HG02981 (cell line): Measurements from ENCODE around the gene MTHFD2.
"Not testable (repeated sequence)": the region's sequence is repeated elsewhere in the genome, so short reads cannot be mapped to it uniquely, and the experiment has no call there.

Source experiments
- ATAC-seq: cut with Tn5 transposase; IDR thresholded peaks from one replicate; pipeline ENCODE4 v1.9.1; 2021; ENCODE audit warnings: mild to moderate bottlenecking, moderate library complexity; ENCODE audit not compliant: unreplicated experiment

The MTHFD2 gene

GRCh38 chr2:74198461-74199274 is at the start of gene MTHFD2:
Gene MTHFD2 (plus strand): TSS chr2:74198615. CDS start chr2:74198642, 27 bp downstream.
- ATAC-seq: peak; percentile 90

- no peak for ATAC-seq
These were observed 49.2 kb upstream of the MTHFD2 start for GRCh38 chr2:74149247-74149525.

DNA sequence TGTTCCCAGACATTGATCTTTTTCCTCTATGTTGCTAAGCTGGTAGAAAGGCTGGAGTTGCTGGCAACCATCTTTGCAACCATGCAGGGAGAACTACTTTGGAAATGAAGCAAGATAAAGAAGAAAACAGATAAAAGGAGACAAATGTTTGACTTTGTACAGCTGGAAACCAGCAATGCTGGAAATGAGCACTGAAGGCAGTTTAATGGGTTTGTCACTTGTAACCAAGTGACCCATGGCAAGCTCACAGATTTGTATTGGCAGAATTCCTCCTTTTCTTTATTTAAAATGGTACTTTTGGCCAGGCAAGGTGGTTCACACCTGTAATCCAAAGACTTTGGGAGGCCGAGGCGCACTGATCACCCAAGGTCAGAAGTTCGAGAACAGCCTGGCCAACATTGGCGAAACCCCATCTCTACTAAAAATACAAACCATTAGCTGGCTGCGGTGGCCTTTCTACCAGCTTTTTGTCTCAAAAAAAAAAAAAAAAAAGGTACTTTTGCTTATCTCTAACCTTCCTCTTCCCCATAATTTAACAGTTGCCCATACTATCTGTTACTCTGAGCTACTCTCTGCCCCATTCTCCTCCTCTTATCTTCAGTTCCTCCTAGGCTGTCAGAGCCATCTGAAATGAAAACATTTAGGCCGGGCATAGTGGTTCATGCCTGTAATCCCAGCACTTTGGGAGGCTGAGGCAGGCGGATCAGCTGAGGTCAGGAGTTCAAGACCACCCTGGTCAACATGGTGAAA is 48.7 kb upstream of the MTHFD2 start:
- ATAC-seq: no peak

GRCh38 chr2:74152954-74153353 is 45.5 kb upstream of the MTHFD2 start:
- no peak for ATAC-seq

- ATAC-seq: no peak
These were observed 42.6 kb upstream of the MTHFD2 start for GRCh38 chr2:74155830-74156229.

GRCh38 chr2:74162951-74163350 is 35.5 kb upstream of the MTHFD2 start:
- ATAC-seq: no peak

DNA sequence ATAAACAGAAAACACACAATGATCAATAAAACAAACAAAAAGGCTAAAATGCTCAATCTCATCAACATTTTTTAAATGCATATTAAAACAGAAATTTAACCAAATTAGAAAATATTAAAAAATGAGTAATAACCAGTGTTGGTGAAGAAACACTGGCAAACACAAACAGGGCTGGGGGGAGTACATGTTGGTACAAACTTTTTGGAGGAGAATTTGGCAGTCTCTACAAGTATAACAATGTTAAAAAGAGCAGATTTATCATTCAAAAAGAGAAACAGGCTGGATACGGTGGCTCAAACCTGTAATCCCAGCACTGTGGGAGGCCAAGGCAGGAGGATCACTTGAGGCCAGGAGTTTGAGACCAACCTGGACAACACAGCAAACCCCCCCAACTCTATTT is 33.7 kb upstream of the MTHFD2 start:
- ATAC-seq: no peak

GRCh38 chr2:74168739-74169138 is 29.7 kb upstream of the MTHFD2 start:
- no peak for ATAC-seq

- ATAC-seq: no peak
These were observed 23.5 kb upstream of the MTHFD2 start for GRCh38 chr2:74174909-74175308.

- no peak for ATAC-seq
These were observed 20.7 kb upstream of the MTHFD2 start for GRCh38 chr2:74177696-74178095.

GRCh38 chr2:74178211-74179062 is 20.0 kb upstream of the MTHFD2 start, which contains the start of gene MOB1A:
Gene MOB1A (minus strand): TSS chr2:74178879. CDS start chr2:74178674, 205 bp downstream.
- ATAC-seq: peak; percentile 83

DNA sequence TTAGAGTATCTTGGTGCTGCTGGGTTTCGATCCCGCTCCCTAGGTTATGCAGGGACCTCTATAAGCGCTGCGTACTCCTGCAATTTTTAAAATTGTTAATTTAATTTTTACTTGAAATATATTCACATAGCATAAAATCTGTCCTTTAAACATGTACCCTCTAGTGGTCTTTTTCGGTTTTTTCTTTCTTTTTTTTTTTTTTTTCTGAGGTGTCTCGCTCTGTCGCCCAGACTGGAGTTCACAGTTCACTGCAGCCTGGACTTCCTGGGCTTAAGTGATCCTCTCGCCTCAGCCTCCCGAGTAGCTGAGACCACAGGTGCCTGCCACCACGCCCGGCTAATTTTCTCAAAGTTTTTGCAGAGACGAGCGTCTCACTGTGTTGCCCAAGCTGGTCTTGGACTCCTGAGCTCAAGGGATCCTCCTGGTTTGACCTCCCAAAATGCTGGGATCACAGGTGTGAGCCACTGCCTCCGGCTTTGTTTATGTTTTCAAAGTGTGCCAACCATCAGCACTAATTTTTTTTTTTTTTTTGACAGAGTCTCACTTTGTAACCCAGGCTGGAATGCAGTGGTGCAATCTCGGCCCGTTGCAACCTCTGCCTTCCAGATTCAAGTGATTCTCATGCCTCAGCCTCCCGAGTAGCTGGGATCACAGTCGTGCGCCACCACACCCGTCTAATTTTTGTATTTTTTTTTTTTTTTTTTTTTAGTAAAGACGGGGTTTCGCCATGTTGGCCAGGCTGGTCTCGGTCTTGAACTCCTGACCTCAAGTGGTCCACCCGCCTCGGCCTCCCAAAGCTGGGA is 19.2 kb upstream of the MTHFD2 start:
- ATAC-seq: peak; percentile 7

- peak; percentile 33 for ATAC-seq
These were observed 16.7 kb upstream of the MTHFD2 start for GRCh38 chr2:74181739-74182138.

DNA sequence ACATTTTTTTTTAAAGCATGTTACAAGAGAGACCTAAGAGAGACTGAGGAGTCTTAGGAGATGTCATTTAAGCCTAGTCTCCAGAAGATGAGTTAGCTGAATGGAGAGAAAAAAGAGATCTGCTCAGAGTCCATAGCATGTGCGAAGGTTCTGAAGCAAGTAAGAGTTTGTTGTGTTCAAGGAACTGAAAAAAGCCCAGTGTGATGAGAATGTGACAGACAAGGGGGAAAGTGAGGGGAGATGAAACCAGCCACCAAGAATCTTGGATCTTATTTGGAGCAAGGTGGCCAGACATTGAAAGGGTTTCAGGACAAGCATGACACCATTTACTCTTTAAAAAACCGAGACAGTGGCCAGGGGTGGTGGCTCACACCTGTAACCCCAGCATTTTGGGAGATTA is 14.5 kb upstream of the MTHFD2 start:
- ATAC-seq: no peak

DNA sequence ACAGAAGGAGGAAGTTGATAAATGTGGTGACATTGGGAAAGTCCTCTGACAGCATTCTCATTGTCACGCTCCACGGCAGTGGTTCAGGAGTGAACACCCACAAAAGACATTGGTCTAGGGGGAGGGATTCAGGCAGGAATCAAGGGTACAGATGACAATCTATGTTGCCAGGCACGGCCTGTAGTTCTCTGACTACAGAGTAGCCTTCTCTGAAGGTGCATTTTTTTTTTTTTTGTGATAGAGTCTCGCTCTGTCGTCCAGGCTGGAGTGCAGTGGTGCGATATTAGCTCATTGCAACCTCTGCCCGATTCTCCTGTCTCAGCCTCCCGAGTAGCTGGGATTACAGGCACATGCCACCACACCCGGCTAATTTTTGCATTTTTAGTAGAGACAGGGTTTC is 12.4 kb upstream of the MTHFD2 start:
- ATAC-seq: peak; percentile 56

GRCh38 chr2:74186706-74187105 is 11.7 kb upstream of the MTHFD2 start:
- ATAC-seq: not testable (repeated sequence)

GRCh38 chr2:74188018-74188601 is 10.3 kb upstream of the MTHFD2 start:
- no peak for ATAC-seq

DNA sequence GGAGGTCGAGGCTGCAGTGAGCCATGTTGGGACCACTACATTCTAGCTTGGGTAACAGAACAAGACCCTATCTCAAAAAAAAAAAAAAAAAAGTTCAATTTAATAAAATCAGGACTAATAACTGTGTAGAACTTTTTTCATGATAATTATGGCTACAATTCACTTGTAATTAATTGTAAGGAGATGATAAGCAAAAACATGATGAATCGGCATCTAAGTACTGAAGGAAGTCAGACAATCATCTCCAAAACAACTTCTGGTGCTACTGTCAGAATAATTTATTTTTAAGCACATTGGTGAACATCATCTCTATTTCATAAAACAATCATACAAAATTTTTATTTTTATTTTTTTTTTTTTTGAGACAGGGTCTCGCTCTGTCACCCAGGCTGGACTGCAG is 9.7 kb upstream of the MTHFD2 start:
- no peak for ATAC-seq

DNA sequence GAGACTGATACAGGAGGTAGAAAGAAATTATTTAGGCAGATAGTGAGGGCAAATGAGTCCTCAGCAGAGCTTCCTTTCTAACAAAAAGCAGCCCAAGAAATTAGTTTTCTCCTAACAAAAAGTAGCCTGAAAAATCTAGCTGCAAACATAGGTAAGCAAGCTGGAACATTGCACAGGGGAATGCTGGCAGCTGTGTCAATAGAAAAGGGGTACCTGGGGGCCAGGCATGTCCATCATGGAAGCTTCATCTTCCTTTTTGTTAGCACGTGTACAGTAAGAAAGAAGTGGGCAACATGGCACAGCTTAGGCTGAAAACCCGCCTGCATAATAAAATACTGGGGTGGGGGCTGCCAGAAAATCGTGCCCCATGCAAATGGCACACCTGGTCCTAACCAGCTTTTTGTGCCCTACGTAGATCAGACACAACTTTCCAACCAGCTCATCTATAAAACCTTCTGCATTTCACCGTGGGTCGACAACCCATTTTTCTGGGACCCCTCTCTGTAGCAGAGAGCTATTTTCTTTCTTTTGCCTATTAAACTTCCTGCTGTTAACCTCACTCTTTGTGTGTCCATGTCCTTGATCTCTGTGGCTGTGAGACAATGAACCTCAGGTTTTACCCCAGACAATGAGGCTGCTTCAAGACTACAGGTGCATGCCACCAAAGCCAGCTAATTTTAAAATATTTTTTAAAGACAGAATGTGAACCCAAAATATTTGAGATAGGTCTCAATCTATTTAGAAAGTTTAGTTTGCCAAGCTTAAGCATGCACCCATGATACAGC is 6.6 kb upstream of the MTHFD2 start:
- ATAC-seq: no peak
